ENCODE measurements around the gene ZNF566. TPM values are rescaled to one million over a fixed set of nuclear protein-coding genes. Genes with fewer than 3 reads are reported as not detected.
A peak's percentile ranks its signal among the peaks of the same experiment; 100 is the strongest.

The ZNF566 gene
- total and polyA plus RNA-seq, 7 experiments from 2014 or later = 9.2 to 29.8 (median 9.8) TPM

DNA sequence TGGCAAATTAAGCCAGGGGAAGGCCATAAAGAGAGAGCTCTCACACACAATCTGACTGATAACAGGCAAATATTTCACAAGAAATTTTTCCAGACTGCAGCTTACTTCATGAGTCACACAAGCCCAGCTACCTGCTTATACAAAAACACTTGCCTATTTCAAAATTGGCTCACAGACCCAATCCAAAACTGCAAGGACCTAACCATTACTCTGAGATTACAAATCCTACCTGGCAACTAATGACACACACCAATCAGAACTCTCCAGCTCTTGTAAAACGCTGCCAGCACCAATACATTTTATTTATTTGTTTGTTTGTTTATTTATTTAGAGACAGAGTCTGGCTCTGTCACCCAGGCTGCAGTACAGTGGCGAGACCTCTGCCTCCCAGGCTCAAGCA, 52.8 kb downstream of the ZNF566 start:
- H3K27ac ChIP-seq (ENCODE audit: low read depth, low read length) = no peak overlapping the region
- CTCF ChIA-PET = no interaction called here
- no peak overlapping the region for H3K27ac Mint-ChIP-seq
- no peaks in the 10 kb centered on the region for H3K4me1 ChIP-seq (ENCODE audit: control insufficient read depth in 2 of 2, insufficient read depth in 2 of 2, low read length in 2 of 2)
- DNase-seq (no peak), ATAC-seq (no peak)
- H3K36me3 Mint-ChIP-seq = peaks cover 0 to 16% (median 7%) of the 10 kb centered on the region in 5 donors
- intact Hi-C loops (cut with micrococcal nuclease) = no loop called here
- H3K9me3 Mint-ChIP-seq = peaks cover 11 to 87% (median 43%) of the 10 kb centered on the region in 11 donors
- no peak overlapping the region for H3K4me3 Mint-ChIP-seq
- POLR2A ChIA-PET = no interaction called here
- H3K4me3 ChIP-seq (ENCODE audit: low read length) = no peak overlapping the region
- H3K9me3 ChIP-seq (ENCODE audit: control insufficient read depth in 2 of 3, low read length in 3 of 3) = peaks cover 0 to 36% (median 0%) of the 10 kb centered on the region in 3 experiments
- no peaks in the 10 kb centered on the region for H3K27me3 ChIP-seq (ENCODE audit: control insufficient read depth in 2 of 2, insufficient read depth in 2 of 2, low read length in 2 of 2)
- no peaks in the 10 kb centered on the region for H3K36me3 ChIP-seq (ENCODE audit: control insufficient read depth in 2 of 3, insufficient read depth in 3 of 3, low read length in 3 of 3)
- no peaks in the 10 kb centered on the region for H3K4me1 Mint-ChIP-seq
- peaks cover 0 to 4% (median 0%) of the 10 kb centered on the region in 5 donors for H3K27me3 Mint-ChIP-seq

DNA sequence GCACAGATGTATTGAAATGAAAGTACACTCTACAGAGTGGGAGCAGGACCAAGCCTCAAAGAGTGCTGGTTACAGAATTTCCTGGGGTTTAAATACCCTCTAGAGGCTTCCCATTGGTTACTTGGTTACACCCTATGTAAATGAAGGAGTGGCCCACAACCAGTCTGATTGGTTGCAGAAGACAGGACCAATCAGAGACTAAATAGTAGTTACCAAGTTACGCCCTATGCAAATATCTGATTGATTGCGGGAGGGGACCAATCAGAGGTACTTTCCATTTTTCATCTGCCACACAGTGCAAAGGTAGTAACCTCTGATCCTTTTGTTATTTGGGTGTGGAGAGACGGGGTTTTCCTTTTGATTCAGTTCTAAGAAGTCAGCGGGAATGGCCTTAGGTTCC, 65.4 kb downstream of the ZNF566 start:
- Histone ChIP-seq H3K36me3 (ENCODE audit: control insufficient read depth in 2 of 3, insufficient read depth in 3 of 3, low read length in 3 of 3) (no peaks in the 10 kb centered on the region), H3K27me3 (ENCODE audit: control insufficient read depth in 2 of 2, insufficient read depth in 2 of 2, low read length in 2 of 2) (peaks cover 0 to 9% of the 10 kb centered on the region in 2 donors), H3K4me3 (ENCODE audit: low read length) (no peak overlapping the region), H3K9me3 (ENCODE audit: control insufficient read depth in 2 of 3, low read length in 3 of 3) (peaks cover 0 to 35% (median 0%) of the 10 kb centered on the region in 3 experiments), H3K27ac (ENCODE audit: low read depth, low read length) (no peak overlapping the region), H3K4me1 (ENCODE audit: control insufficient read depth in 2 of 2, insufficient read depth in 2 of 2, low read length in 2 of 2) (peaks cover 0 to 3% of the 10 kb centered on the region in 2 donors)
- peaks cover 13 to 86% (median 40%) of the 10 kb centered on the region in 11 donors for H3K9me3 Mint-ChIP-seq
- H3K27ac Mint-ChIP-seq = no peak overlapping the region
- peaks cover under 1 to 10% (median 4%) of the 10 kb centered on the region in 7 donors for H3K4me1 Mint-ChIP-seq
- intact Hi-C loops (cut with micrococcal nuclease) = no loop called here
- ChIA-PET CTCF (no interaction called here), POLR2A (no interaction called here)
- no peak for DNase-seq
- H3K27me3 Mint-ChIP-seq = peaks cover 14 to 47% (median 38%) of the 10 kb centered on the region in 5 donors
- no peak for ATAC-seq
- H3K36me3 Mint-ChIP-seq = peaks cover 8 to 38% (median 15%) of the 10 kb centered on the region in 5 donors
- H3K4me3 Mint-ChIP-seq = no peak overlapping the region

DNA sequence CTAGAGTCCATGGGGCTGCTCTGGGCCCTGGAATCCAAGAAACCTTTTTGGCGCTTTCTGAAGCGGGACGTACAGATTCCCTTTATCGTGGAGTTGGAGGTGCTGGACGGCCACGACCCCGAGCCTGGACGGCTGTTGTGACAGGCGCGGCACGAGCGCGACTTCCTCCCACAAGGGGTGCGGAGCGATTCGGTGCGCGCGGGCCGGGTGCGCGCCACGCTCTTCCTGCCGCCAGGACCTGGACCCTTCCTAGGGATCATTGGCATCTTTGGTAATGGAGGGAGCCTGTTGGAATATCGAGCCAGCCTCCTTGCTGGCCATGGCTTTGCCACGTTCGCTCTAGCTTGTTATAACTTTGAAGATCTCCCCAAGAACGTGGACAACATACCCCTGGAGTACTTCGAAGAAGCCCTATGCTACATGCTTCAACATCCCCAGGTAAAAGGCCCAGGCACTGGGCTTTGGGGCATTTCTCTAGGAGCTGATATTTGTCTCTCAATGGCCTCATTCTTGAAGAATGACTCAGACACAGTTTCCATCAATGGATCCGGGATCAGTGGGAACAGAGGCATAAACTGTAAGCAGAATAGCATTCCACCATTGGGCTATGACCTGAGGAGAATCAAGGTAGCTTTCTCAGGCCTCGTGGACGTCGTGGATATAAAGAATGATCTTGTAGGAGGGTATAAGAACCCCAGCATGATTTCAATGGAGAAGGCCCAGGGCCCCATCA, 67.4 kb downstream of the ZNF566 start:
- Mint-ChIP-seq H3K4me1 (peaks cover 10 to 31% (median 20%) of the 10 kb centered on the region in 7 donors), H3K27ac (no peak overlapping the region), H3K9me3 (peaks cover 9 to 91% (median 46%) of the 10 kb centered on the region in 11 donors), H3K27me3 (peaks cover 14 to 44% (median 35%) of the 10 kb centered on the region in 5 donors), H3K36me3 (peaks cover 15 to 41% (median 25%) of the 10 kb centered on the region in 5 donors), H3K4me3 (peak overlapping the region in 9 of 10 donors; percentile 19 to 67 (median 53))
- DNase-seq (no peak), ATAC-seq (no peak)
- no peak overlapping the region for H3K4me3 ChIP-seq (ENCODE audit: low read length)
- peaks cover 6 to 13% of the 10 kb centered on the region in 2 donors for H3K4me1 ChIP-seq (ENCODE audit: control insufficient read depth in 2 of 2, insufficient read depth in 2 of 2, low read length in 2 of 2)
- peaks cover 0 to 9% of the 10 kb centered on the region in 2 donors for H3K27me3 ChIP-seq (ENCODE audit: control insufficient read depth in 2 of 2, insufficient read depth in 2 of 2, low read length in 2 of 2)
- H3K36me3 ChIP-seq (ENCODE audit: control insufficient read depth in 2 of 3, insufficient read depth in 3 of 3, low read length in 3 of 3) = no peaks in the 10 kb centered on the region
- H3K27ac ChIP-seq (ENCODE audit: low read depth, low read length) = no peak overlapping the region
- H3K9me3 ChIP-seq (ENCODE audit: control insufficient read depth in 2 of 3, low read length in 3 of 3) = peaks cover 0 to 35% (median 4%) of the 10 kb centered on the region in 3 experiments
- intact Hi-C loops (cut with micrococcal nuclease) = no loop called here
- ChIA-PET CTCF (no interaction called here), POLR2A (no interaction called here)

DNA sequence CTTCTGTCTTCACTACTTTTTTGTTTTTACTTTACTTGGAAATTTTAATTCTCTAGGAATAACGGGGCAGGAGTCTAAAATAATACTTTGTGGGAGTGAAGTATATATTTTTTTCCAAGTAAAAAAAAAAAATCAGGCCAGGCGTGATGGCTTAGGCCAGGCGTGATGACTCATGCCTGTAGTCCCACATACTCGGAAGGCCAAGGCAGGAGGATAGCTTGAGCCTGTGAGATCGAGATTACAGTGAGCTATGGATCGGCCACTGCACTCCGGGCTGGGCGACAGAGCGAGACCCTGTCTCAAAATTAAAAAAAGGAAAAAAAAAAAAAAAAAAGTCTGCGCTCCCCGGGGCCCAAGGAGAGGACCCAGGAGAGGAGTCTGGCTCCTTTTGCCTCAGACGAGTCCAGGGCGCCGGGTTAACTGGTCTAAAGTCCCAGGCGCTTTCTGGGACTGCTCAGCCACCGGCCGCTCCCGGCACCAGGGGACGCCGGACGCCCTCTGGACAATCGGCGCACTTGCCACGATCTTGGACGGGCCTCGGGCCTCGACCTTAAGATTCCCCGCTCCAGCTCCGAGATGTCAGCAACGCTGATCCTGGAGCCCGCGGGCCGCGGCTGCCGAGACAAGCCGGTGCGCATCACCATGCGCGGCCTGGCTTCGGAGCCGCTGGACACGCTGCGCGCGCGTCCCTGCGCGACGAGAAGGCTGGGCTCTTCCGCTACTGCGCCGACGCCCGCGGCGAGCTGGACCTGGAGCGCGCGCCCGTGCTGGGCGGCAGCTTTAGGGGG, 68.2 kb downstream of the ZNF566 start:
- Histone ChIP-seq H3K36me3 (ENCODE audit: control insufficient read depth in 2 of 3, insufficient read depth in 3 of 3, low read length in 3 of 3) (no peaks in the 10 kb centered on the region), H3K27ac (ENCODE audit: low read depth, low read length) (no peak overlapping the region), H3K9me3 (ENCODE audit: control insufficient read depth in 2 of 3, low read length in 3 of 3) (peaks cover 0 to 34% (median 4%) of the 10 kb centered on the region in 3 experiments), H3K27me3 (ENCODE audit: control insufficient read depth in 2 of 2, insufficient read depth in 2 of 2, low read length in 2 of 2) (peaks cover 0 to 9% of the 10 kb centered on the region in 2 donors), H3K4me1 (ENCODE audit: control insufficient read depth in 2 of 2, insufficient read depth in 2 of 2, low read length in 2 of 2) (peaks cover 6 to 13% of the 10 kb centered on the region in 2 donors), H3K4me3 (ENCODE audit: low read length) (no peak overlapping the region)
- Mint-ChIP-seq H3K4me3 (peak overlapping the region in 8 of 10 donors; percentile 3 to 67 (median 60)), H3K9me3 (peaks cover 8 to 91% (median 45%) of the 10 kb centered on the region in 11 donors), H3K27me3 (peaks cover 14 to 40% (median 30%) of the 10 kb centered on the region in 5 donors), H3K4me1 (peaks cover 10 to 33% (median 20%) of the 10 kb centered on the region in 7 donors), H3K36me3 (peaks cover 14 to 42% (median 26%) of the 10 kb centered on the region in 5 donors), H3K27ac (no peak overlapping the region)
- intact Hi-C loops (cut with micrococcal nuclease) = no loop called here
- no peak for DNase-seq
- ChIA-PET CTCF (no interaction called here), POLR2A (interaction anchor here (0.7 to 2.6 kb wide), 2 partner anchors 35 to 68 kb away, joined by 3 to 8 read pairs; partner anchors contain the start of gene ZNF566)
- no peak for ATAC-seq

DNA sequence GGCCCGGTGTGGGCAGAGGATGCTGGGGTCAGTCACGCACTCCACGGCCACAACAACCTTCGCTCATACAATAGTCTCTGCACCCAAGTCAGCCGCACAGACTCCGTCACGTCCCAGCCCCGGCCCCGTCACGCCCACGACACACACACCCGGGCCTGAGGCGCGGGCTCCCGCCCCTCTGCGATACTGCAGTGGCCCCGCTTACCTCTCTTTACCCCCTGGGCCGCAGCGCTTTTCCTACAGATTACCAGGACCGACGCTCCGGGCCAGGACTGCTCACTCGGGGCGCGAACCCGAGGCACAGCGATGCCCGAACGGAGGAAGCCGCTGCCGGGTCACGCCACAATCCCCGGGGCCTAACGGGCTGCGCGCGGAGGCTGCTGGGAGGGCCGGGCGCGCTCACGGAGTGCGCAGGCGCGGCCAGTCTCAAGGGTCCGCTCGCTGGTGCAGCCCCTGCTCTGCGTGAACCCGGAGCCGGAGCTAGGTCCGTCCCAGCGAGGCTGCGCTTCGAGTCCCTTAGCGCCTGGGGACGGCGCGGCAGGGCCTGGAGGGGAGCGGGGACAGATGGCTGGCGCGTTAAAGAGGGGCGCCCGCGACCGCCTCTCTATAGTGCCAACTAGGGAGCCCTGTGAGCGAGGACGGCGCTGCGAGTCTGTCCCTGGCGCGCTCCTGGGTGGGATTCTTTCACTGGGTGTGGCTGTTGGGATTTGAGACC, 70.9 kb downstream of the ZNF566 start, which contains the start of gene ZFP82:
TSS of gene ZFP82 (minus strand) at position 358 of the 715 bp plus-strand sequence. CDS start 8,855 bp downstream, outside the sequence.
- POLR2A ChIA-PET = interaction anchor here (0.8 to 2.6 kb wide), 3 partner anchors 71 to 189 kb away, joined by 3 to 8 read pairs (median 6); partner anchors contain the start of gene ZNF566
- Histone ChIP-seq H3K27me3 (ENCODE audit: control insufficient read depth in 2 of 2, insufficient read depth in 2 of 2, low read length in 2 of 2) (peaks cover 0 to 9% of the 10 kb centered on the region in 2 donors), H3K4me1 (ENCODE audit: control insufficient read depth in 2 of 2, insufficient read depth in 2 of 2, low read length in 2 of 2) (peaks cover 6 to 13% of the 10 kb centered on the region in 2 donors), H3K9me3 (ENCODE audit: control insufficient read depth in 2 of 3, low read length in 3 of 3) (peaks cover 0 to 28% (median 4%) of the 10 kb centered on the region in 3 experiments), H3K4me3 (ENCODE audit: low read length) (peak within 1 kb of the TSS; percentile 82), H3K27ac (ENCODE audit: low read depth, low read length) (peak within 1 kb of the TSS; percentile 83), H3K36me3 (ENCODE audit: control insufficient read depth in 2 of 3, insufficient read depth in 3 of 3, low read length in 3 of 3) (no peaks in the 10 kb centered on the region)
- Mint-ChIP-seq H3K27ac (peak within 1 kb of the TSS; percentile 82 to 95 (median 91)), H3K4me1 (peaks cover 10 to 36% (median 21%) of the 10 kb centered on the region in 7 donors), H3K36me3 (peaks cover 14 to 46% (median 33%) of the 10 kb centered on the region in 5 donors), H3K4me3 (peak within 1 kb of the TSS; percentile 89 to 96 (median 93)), H3K27me3 (peaks cover 14 to 23% (median 22%) of the 10 kb centered on the region in 5 donors), H3K9me3 (peaks cover 5 to 88% (median 41%) of the 10 kb centered on the region in 11 donors)
- DNase-seq (peak; percentile 47 to 83 (median 76)), ATAC-seq (peak; percentile 94)
- intact Hi-C loops (cut with micrococcal nuclease) = loop anchor here (1.0 to 5.0 kb wide), 7 partner anchors 39 to 953 kb away; partner anchors contain the start of genes ZFP14 (in 2 of the 2), ZNF260 (in 2 of the 2), ZNF566 (in 2 of the 2) and ZNF527 (in 1 of the 2)
- CTCF ChIA-PET = no interaction called here

Data from naive thymus-derived CD4-positive, alpha-beta T cell (primary cell).